Suppressor macrophage treated with lipopolysaccharide for 1 hour (primary cell): ENCODE results near the gene KRT6B.
"Not testable (repeated sequence)": the region's sequence is repeated elsewhere in the genome, so short reads cannot be mapped to it uniquely, and the experiment has no call there.

ENCODE experiments used
- DNase-seq, 3 donors: peaks; one replicate each; pipeline ENCODE4 v3.0.0-alpha.2; 2020 to 2022

Gene KRT6B

DNA sequence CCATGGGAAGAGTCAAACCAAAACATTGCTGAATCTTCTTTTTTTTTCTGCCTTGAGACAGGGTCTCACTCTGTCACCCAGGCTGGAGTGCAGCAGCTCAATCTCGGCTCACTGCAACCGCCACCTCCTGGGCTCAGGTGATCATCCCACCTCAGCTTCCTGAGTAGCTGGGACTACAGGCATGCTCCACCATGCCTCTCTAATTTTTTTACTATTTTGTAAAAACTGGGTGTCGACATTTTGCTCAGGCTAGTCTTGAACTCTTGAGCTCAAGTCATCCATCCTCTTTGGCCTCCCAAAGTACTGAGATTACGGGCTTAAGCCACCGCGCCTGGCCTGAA, 16.3 kb downstream of the KRT6B start:
- no peak for DNase-seq

DNA sequence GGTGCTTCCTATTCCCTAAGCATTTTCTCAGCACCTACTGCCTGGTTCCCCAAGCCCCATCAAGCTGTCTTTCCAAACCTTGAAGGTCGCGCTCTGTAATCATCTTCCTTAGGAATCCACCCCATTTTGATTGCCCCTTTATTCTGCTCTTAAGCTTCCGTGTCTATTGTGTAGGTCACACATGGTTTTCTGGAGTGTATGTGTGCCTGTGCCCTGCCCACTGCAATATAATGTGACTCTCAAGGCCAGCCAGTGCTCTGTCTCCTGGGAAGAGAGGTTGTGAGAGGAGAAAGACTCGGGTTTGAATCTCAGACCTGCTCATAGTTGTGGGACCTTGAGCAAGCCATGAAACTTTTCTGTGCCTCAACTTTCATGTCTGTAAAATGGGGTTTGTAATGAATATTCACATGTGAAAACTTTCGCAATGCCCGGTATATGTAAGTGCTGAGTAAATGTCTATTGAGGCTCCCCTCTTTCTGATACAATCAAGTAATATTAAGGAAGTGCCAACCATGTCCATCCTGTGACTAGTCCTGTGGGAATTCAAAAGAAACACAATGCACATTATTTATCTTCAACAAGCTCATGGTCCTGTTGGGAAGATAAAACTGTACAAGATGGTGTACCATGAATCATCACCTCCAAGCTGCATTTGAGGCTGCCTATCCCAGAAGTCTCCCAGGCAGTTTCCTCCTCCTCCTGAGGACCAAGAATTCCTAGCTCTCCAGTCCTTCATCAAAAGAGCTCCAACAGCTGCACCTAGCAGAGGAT, 17.0 kb downstream of the KRT6B start:
- no peak for DNase-seq

DNA sequence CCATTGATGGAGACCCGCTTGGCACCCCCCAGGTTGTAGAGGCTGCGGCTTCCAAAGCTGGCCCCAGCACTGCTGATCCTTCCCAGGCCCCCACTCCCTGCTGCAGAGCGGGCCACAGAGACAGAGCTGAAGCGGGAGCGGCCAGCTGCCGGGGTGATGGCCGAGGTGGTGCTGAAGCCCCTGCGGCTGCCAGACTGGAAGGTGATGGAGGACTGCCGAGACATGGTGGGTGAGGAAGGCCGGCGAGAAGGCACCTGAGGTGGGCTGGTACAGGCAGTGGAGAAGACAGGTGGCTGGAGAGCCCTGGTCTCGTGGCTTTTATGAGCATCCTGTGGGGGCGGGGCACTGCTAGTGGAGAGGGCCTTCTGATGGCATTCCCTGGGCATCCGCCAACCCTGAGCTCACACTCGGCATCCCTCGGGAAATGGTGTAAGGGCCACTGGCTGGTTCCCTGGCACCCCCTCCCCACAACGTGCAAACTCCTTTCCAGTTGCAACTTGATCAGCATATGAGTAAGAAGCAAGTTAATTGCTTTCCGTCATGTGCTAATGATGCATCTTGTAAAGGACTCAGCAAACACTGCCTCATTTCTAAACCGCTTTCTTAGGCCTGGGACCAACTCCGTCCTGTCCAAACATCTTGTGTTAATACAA, 17.7 kb downstream of the KRT6B start, which contains the start of gene KRT75:
Gene KRT75 (minus strand): TSS at position 291 of the 653 bp plus-strand sequence. CDS start 67 bp downstream, at position 224.
- no peak for DNase-seq

DNA sequence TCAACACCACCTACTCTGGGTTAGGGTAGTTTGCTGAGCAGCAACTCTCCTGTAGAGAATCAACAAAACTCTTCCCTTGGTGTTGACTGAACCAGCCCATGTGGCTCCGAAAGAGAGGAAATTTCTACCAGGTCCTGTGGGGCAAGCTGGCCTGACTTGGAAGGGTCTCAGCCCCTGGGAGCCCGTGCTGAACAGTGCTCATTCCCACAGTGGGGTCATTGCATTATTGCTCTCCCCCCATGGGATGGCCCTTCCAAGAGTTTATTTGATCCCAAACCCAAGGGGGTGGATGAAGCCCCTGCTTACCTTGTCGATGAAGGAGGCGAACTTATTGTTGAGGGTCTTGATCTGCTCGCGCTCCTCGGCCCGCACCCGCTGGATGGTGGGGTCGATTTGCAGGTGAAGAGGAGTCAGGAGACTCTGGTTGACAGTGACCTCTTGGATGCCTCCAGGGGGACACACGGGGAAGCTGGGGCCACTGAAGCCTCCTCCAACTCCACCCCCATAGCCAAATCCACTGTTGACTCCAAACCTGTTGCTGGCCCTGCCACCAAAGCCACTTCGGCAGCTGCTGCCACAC, 18.4 kb downstream of the KRT6B start:
- DNase-seq, result no peak

DNA sequence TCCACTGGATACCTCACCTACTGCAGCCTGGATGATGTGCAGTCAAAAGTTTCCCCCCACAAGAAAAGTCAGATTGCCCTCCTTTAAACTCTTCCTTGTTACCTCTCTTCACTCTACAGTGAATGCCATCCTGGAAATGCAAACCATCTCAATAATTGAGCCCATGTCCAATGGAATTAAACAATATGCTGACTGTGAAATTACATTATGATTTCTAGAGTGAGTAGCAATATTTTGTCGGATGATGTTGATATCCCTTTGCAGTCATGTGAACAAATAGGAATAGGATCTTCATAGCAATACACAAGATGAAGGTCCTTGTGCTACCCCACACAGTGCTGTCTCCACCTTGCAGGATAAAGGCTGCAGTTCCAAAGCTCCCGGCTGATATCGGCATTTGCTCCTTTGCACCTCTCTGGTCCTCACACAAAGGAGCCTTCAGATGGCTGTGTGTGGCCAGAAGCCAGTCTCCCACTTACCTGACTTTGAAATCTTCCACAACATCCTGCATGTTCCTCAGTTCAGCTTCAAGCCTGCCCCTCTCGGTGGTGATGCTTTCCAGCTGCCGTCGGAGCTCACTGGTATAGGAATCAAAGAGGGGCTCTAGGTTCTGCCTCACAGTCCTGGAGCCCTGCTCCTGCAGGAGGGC, 19.3 kb downstream of the KRT6B start:
- no peak for DNase-seq

DNA sequence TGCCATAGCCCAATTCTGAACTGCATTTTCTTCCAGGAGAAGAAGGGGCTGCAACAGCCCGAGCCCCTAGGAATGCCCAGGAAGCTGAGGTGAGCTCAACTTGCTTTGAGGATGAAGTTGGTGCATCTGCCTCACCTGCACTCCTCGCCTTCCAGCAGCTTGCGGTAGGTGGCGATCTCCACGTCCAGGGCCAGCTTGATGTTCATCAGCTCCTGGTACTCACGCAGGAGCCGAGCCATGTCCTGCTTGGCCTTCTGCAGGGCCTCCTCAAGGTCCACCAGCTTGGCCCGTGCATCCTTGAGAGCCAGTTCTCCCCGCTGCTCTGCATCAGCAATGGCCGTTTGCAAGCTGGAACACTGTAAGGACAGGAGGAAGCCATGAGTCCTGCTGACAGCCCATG, 23.8 kb downstream of the KRT6B start:
- DNase-seq, result no peak

DNA sequence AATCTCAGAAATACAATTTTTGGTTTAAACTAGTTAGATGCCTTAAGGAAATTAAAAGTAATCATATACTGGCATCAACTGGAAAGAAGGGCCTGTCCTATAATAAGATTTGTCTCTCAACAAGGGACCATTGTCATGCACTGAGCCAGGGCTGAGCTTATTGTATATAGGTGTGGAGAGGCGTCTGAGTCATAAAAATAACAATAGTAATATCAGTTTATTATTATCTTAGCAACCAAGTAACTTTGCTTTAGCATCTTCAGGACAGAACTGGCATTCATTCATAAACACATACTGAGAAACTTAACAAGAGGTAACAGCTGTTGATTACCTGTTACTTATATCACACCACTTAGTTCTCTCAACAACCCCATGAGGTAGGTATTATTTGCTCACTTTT, 24.9 kb downstream of the KRT6B start:
- no peak for DNase-seq

DNA sequence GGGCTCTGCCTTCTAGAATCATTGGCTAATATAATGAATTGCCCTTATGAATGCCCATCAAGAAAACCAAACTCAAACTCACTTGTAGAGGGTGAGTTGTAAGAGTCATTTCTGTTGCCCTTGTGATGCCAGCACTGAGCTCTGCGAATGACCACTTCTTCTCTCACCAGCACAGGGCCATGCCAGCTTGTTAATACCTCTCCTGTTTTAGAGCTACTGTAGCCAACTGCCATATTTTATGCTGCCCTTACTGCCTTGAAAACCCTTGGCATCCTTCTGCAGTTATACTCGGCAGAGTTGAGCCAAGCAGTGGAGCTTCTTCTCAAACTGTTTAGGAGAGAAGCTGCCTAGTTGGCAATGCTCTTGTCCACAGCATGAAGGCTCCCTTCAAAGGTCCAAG, 25.9 kb downstream of the KRT6B start:
- DNase-seq, result no peak

DNA sequence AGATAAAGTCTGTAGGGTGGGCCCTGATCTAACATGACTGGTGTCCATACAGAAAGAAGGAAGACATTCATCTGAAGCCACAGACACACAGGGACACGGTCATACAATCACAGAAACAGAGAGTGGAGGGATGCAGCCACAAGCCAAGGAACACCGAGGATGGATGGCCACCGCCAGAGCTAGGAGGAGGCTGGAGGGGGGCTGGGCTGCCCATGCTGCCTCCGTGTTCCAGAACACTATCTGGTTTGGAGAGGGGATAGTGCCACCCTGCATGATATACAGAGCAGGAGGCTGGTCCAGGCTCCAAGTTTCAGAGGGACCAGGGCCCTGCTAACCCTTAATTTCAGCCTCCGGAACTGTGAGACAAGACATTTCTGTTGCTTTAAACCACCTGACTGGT, 26.5 kb downstream of the KRT6B start:
- no peak for DNase-seq

DNA sequence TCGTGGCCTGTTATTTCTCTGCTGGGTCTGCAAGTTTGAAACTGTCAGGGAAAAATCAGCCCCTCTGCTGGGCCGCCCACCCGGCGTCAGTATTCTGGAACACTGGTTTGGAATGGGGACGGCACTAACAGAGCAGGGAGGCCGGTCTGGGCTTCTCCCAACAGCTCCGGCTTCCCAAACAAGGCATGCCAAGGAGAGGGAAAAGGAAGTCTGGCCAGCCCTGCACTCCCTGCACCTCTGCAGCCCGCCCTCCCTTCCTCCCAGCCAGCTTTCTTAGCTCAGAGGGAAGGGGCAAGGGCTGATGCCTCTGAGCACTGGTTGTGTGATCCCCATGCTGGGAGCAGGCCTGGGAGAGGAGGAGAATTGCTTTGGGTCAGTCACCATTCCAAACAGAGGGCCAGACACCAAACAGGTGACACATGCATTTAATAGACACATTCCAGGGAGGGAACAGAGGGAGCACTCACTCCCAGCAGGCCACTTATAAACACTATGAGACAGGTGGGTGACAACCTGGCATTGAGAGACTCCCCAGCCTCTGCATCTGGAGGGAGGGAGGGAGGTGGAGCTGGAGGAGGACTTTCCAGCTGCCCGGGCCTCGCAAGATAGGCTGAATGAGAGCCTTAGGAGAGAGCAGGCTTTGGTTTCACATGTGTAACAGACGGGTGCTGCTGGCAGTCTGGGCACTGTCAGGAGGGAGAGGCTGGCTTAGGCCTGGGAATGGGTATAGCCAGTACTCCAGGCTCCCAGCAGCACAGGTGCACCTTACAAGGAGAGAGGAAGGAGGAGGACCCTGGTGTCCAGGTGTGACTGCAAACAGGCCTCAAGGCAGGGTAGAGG, 28.1 kb downstream of the KRT6B start:
- DNase-seq, result no peak

DNA sequence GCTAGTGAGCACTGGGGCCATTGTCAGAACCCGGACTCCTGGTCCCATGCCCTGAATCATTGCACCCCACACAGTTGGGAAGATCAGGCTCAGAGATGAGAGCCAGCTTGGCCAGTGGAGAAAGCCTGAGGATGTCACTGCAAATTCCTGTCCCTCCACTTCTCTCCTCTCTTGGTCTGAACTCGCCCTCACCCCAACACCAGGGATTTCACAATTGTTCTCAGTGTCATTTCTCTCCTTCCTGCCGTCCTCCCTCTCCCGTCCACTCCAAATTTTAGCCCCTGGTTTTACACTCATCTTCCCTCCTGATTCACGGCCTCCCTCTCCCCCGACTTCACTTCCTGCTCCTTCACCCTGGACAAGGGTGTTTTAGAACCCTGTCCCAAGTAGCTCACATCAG, 28.9 kb downstream of the KRT6B start:
- no peak for DNase-seq

DNA sequence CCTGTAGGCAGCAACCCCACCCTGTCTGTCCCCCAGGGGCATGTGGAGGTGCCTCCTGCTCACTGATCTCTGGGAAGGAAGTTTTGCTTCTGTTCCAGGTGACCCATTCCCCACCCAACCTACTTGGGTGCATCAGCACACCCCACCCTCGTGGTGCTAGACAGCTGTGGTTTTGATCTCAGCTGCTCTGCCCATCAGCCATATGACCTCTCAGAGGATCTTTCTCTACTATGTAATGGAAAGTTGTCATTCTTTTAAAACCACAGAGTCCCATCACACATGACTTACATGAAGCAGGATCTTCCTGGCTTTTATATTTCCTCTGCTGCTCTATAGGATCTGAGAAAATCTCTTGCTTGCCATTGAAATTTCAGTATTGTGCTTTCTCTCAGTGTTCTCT, 32.3 kb downstream of the KRT6B start:
- no peak for DNase-seq

DNA sequence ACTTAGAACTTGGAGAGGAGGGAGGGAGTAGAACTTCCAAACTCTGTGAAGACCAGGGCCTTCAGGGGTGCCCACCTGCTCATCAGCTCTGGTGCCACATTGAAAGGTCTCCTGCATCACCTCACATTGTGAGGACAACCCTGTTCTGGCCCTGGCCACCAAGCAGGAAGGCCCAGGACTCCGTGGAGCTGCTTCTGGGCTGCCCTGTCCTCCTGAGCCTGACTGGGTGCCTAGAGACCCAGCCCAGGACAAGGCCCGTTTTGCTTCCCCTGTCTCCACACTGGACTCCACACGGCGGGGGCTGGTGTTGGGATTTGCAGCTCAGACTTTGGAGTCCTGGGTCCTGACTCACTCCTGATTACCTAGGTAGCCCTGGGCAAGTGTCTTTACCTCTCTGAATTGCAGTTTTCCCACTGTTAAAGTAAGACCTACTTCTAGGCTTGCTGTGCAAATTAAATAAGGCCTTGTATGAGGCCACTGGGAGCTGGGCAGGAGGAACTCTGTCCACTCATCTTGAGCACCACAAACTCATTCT, 33.3 kb downstream of the KRT6B start:
- no peak for DNase-seq

DNA sequence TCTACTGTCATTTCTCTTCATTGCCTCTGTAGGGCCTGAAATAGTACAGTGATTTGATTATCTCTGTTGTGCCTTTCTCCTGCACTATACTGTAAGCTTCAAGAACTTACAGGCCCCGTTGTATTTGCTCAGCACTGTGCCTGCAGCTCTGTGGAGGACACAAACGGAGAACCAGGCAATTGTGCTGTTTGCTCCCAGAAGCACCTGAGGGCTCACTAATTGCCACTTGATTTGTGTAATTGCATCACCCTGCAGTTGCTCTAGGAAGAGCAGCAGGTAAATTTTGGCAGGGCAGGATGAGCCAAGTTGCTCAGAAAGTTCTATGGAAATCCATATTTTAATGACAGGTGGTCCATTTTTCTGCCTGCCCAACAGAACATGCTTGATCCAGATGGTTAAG, 34.2 kb downstream of the KRT6B start:
- DNase-seq, result no peak

DNA sequence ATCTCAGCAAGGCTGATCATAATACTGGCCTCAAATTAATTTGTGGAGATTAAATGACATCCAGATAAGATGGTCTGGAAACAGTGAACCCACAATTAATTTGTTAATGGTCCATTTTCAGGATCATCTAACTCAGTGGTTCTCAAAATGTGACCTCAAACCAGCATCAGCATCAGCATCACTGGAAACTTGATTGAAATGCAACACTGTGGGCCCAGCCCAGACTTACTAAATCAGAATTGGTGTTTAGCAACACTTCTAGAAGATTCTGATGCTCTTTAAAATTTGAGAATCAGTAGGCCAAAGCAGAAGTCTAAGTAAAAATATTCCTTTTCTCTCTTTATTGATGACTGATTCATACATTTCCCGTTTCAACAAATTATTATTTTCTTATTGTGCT, 35.2 kb downstream of the KRT6B start:
- DNase-seq, result peak in 2 of 3 donors; percentile 11 to 47

DNA sequence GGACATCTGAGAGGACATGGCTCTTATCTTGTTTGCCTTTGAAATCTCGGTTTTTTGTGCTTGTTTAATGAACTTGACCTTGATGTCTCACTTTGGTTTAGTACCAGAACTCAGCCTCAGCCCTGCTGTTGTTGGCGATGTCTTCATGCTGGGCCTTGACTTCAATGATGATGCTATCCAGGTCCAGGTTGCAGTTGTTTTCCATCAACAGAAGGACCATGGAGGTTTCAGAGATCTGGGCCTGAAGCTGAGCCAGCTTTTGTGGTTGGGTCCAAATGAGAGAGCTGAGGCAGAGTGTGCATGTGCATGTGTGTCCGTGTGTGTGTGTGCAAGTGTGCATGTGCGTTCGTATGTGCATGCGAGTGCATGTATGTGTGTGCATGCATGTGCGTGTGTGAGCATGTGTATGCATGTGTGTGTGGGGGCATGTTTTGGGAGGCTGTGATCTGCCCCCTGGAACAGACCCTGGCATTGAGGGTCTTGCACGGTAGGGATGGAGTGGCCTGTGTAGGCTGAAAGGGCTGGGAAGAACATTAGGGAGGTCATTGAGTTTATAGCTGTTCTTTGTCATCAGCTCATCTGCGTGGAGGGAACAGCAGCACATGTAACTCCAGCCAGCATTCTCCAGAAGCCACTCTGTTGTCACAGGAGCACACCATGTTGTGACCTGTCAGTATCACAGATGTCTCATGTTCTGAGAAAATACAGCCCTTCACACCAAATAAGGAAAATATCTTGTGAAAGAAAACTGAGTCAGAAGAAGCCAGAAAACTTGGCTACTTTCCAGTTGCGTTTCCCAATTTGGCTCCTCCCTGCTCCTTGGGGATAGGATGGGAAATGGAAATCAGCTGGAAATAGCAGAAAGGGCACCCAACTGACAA, 35.8 kb downstream of the KRT6B start:
- peak; percentile 47 to 86 (median 71) for DNase-seq

DNA sequence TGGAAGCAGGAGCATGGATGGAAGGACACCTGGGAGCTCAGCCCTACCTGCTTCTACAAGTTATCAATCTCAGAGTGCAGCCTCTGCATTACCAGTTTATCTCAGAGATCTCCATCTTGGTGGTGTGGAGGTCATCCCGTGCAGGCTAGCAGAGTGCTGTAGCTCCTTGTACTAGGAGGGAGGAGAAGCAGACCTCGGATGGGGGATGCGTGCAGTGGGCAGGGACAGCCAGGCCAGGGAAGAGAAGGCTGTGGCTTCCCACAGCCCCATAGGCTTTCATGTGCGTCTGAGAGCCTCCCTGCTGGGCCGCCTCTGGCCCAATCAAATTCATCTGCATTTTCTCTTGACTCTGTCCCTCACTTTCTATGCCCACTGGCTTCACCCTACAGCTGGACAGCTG, 37.0 kb downstream of the KRT6B start:
- DNase-seq, result no peak

DNA sequence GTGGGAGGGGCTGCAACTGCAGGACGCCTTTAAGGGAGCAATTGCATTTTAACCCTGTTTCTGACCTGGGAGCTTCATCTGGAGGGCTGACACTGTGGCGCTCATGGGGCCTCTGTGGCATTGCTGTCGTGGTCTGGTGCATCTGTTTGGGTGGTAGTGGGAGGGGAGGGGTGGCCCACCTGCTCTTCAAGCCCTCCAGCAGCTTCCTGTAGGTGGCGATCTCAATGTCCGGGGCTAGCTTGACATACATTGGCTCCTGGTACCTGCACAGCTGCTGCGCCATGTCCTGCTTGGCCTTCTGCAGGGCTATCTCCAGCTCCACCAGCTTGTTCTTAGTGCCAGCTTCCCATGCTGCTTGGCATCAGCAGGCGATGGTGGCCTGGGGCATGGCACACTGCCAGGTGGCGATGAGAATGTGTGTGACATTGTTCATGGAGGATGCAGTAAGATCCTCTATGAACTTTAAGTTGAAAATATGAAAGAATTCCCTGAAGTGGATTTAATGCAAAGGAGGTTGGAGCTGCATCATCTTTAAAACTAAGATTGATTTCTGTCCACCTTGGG, 38.1 kb downstream of the KRT6B start:
- no peak for DNase-seq

DNA sequence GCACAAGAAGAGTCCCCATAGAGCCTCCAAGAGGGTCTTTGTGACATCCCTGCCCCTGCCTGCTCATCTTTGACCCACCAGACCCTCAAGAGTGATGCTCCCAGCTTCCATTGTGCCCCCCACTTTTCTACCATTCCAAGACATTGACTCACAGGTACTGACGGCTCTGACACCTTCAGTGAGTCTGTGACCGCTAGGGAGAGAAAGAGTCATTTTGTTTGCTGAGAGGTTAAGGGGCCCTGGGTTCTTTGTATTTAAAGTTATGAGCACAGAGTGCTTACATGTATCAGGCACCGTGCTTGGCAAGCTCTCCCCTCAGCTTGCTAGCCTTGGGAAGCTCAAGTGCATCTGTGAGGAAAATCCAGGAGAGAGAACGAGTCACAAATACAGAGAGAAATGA, 38.7 kb downstream of the KRT6B start:
- no peak for DNase-seq

DNA sequence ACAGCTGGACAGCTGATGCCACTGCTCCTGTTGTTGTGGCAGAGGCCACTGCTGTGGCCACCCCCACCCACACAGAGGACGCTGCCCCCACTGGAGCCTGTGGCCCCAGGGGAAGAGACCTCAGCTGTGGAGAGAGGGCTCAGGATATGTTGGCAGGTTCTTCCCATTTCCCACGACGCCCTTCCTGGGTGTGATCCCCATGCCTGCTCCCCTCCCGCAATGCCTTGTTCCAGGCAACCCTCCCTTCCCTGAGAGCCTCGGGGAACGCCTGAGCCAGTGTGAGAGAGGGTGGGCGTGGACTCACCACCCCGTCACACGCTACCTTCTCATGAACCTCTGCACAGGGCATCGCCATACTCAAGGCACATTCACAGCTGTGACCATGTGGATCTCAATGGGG, 40.1 kb downstream of the KRT6B start:
- no peak for DNase-seq

DNA sequence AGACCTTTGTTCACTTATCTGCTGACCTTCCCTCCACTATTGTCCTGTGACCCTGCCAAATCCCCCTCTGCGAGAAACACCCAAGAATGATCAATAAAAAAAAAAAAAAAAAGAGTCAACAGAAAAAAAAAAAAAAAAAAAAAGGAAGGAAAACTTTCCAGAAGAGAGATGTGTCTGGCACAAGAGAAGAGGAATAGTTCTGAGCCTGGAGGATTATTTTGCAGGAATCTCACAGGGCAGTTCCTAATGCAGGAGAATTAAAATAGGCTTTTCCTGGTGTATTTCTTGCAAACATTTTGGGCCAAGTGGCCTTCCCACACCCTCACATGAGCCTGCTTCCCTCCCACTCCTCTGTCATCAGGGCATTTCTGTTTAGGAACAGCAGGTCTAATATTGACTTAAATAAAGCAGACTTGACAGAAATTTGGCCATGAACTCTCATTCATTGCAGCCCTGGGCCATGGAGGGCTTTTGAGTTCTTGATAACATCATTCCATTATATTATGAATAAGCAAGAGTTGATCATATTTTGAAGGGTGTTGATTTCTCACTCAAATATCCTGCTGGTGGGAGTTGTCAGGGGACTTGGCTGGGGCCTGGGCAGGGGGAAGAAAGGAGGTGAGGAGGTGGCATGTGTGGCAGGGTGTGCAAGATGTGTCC, 41.2 kb downstream of the KRT6B start:
- DNase-seq, result not testable (repeated sequence)
